Psoas muscle (tissue), 8 donors: ENCODE data around the gene SHFL. TPM values are rescaled to one million over a fixed set of nuclear protein-coding genes. Genes with fewer than 3 reads are reported as not detected.

ENCODE experiments used
- ATAC-seq, 4 donors: fragments of 200-7000 bp; cut with Tn5 transposase; one replicate each; pipeline ENCODE4 v1.9.1; 2020; ENCODE audit warnings: moderate library complexity in 3 of 4, mild to moderate bottlenecking in 2 of 4
- DNase-seq, 2 donors: peaks; one replicate each; pipeline ENCODE4 v3.0.0-alpha.2; 2020
- H3K27ac ChIP-seq: fragments of 200-600 bp; one replicate; pipeline ENCODE4 v1.8.0; 2022
- H3K27me3 ChIP-seq, 3 donors: fragments of 200-600 bp in 1 of 3; one replicate each; pipeline versions ENCODE4 v1.6.1 to v1.8.0; 2013 to 2022; ENCODE audit warnings: low read length in 2 of 3, mild to moderate bottlenecking in 2 of 3, moderate library complexity in 1 of 3; ENCODE audit not compliant: insufficient read depth in 3 of 3
- H3K36me3 ChIP-seq, 2 donors: fragments of 200-600 bp in 1 of 2; one replicate each; pipeline versions ENCODE4 v1.6.1 to v1.8.0; 2013 to 2022; ENCODE audit warnings: low read depth in 1 of 2, mild to moderate bottlenecking in 1 of 2, moderate library complexity in 1 of 2; ENCODE audit not compliant: insufficient read depth in 1 of 2
- H3K4me1 ChIP-seq: fragments of 200-600 bp; one replicate; pipeline ENCODE4 v1.8.0; 2022
- H3K4me3 ChIP-seq: fragments of 200-600 bp; one replicate; pipeline ENCODE4 v1.8.0; 2022; ENCODE audit warnings: mild to moderate bottlenecking
- H3K9me3 ChIP-seq: fragments of 200-600 bp; one replicate; pipeline ENCODE4 v1.8.0; 2022
- CTCF ChIP-seq: fragments of 200-600 bp; IDR thresholded peaks from one replicate; pipeline ENCODE4 v1.8.0; 2022; ENCODE audit warnings: antibody characterized with exemption
- WGBS, 3 donors: extraction: QIAGEN DNeasy Blood & Tissue Kit; methylation state at CpG; one replicate each; pipeline versions ENCODE4 v1.1.6 to v1.1.7; 2013; 5-methylcytosine and 5-hydroxymethylcytosine counted together
- intact Hi-C, 2 donors: fragments of 100-400 bp; cut with DNase I; formaldehyde crosslinking; loops; one replicate each; pipeline versions ENCODE4 v1.11.0 to v1.14.2; 2022
- polyA plus RNA-seq, 3 donors: library from polyadenylated mRNA; stranded (reverse); fragments of 200-250 nt; gene quantifications; one replicate each; pipeline ENCODE4 v1.2.3, GENCODE V29; 2013
- total RNA-seq, 4 donors: library from RNA; stranded (reverse); fragmentation: NEBNext Ultra II Directional in 2 of 4; extraction: Animal tissue kit (Norgen Biotek cat#: 25700) in 2 of 4; gene quantifications; one replicate each; pipeline versions ENCODE4 v1.2.1 to v1.2.4, GENCODE V29; 2021 to 2023
- donor health status: healthy with polysubstance abuse.
- donor health status: DM: no; HTN: no; CAD: no; lungs with moderate emphysema.
- donor health status: Bipolar disorder and iron deficiency.
- donor health status: healthy.
- donor health status: DM: yes; HTN: yes; CAD: no.
- donor health status: DM: no; HTN: no; CAD: no.
- donor health status: DM: no; HTN: no; CAD: no.
- donor health status: DM: yes; HTN: yes; CAD: no.

SHFL gene
- total and polyA plus RNA-seq, 7 donors, result 2.9 to 5.7 (median 3.7) TPM

- peaks cover 36% of the 10 kb centered on the region for H3K9me3 ChIP-seq
- intact Hi-C loops, result no loop called here
- peaks cover 0 to 5% (median 0%) of the 10 kb centered on the region in 3 donors for H3K27me3 ChIP-seq
- 70 to 80% (median 74%) methylated on average over 4 of the region's 4 CpGs for WGBS, 3 donors
- ATAC-seq (no peak), DNase-seq (no peak)
- H3K36me3 ChIP-seq, result no peaks in the 10 kb centered on the region
- TF ChIP-seq CTCF, result no peak
- H3K27ac ChIP-seq, result no peak overlapping the region
- no peak overlapping the region for H3K4me3 ChIP-seq
- no peaks in the 10 kb centered on the region for H3K4me1 ChIP-seq
Observed at GRCh38 chr19:10043286-10043927, 42.7 kb upstream of the SHFL start.

- no peak for ATAC-seq
- Histone ChIP-seq H3K27ac (no peak overlapping the region), H3K9me3 (peaks cover 36% of the 10 kb centered on the region), H3K36me3 (no peaks in the 10 kb centered on the region), H3K4me3 (no peak overlapping the region), H3K27me3 (peaks cover 0 to under 1% (median 0%) of the 10 kb centered on the region in 3 donors), H3K4me1 (no peaks in the 10 kb centered on the region)
- no peak for TF ChIP-seq CTCF
- 82 to 91% (median 85%) methylated on average over 1 of the region's 1 CpG for WGBS, 3 donors
- DNase-seq, result no peak
- intact Hi-C loops, result no loop called here
Observed at GRCh38 chr19:10044390-10044789, 41.7 kb upstream of the SHFL start.

- Histone ChIP-seq H3K9me3 (peaks cover 36% of the 10 kb centered on the region), H3K4me3 (no peak overlapping the region), H3K27me3 (no peaks in the 10 kb centered on the region), H3K36me3 (no peaks in the 10 kb centered on the region), H3K27ac (no peak overlapping the region), H3K4me1 (no peaks in the 10 kb centered on the region)
- WGBS, 3 donors, result 27 to 59% (median 50%) methylated on average over 1 of the region's 1 CpG
- ATAC-seq, result no peak
- intact Hi-C loops, result no loop called here
- no peak for TF ChIP-seq CTCF
- DNase-seq, result no peak
Observed at GRCh38 chr19:10045371-10045770, 40.7 kb upstream of the SHFL start.

- DNase-seq (no peak), ATAC-seq (no peak)
- no peaks in the 10 kb centered on the region for H3K4me1 ChIP-seq
- intact Hi-C loops, result no loop called here
- H3K27ac ChIP-seq, result no peak overlapping the region
- no peaks in the 10 kb centered on the region for H3K27me3 ChIP-seq
- no peaks in the 10 kb centered on the region for H3K36me3 ChIP-seq
- no peak overlapping the region for H3K4me3 ChIP-seq
- TF ChIP-seq CTCF, result no peak
- peaks cover 8% of the 10 kb centered on the region for H3K9me3 ChIP-seq
- 57 to 86% (median 72%) methylated on average over 2 of the region's 2 CpGs for WGBS, 3 donors
Observed at GRCh38 chr19:10049626-10050025, 36.5 kb upstream of the SHFL start.
